ENCODE data around the gene TSPAN14. TPM values are rescaled to one million over a fixed set of nuclear protein-coding genes. Genes with fewer than 3 reads are reported as not detected.
"Not testable (repeated sequence)": the region's sequence is repeated elsewhere in the genome, so short reads cannot be mapped to it uniquely, and the experiment has no call there.

The TSPAN14 gene
- total RNA-seq, 1 experiment from 2014 or later = 3.4 TPM

- Histone ChIP-seq H3K27me3 (ENCODE audit: low read length) (no peaks in the 10 kb centered on the region), H3K27ac (ENCODE audit: low read length) (no peak overlapping the region), H3K4me2 (ENCODE audit: low read depth, low read length, poor library complexity, severe bottlenecking) (no peak overlapping the region), H4K20me1 (ENCODE audit: insufficient read depth, low read depth, low read length) (no peaks in the 10 kb centered on the region), H3K4me1 (ENCODE audit: low read length) (no peaks in the 10 kb centered on the region), H3K4me3 (ENCODE audit: low read length) (no peak overlapping the region), H3K79me2 (ENCODE audit: low read length) (no peaks in the 10 kb centered on the region), H3K36me3 (ENCODE audit: insufficient read depth, low read length) (no peaks in the 10 kb centered on the region), H3K9me2 (replicated peaks; ENCODE audit: insufficient read depth, low read length) (no peaks in the 10 kb centered on the region), H2AFZ (ENCODE audit: low read length) (no peak overlapping the region), H3K9ac (ENCODE audit: low read length) (no peak overlapping the region), H3K9me3 (ENCODE audit: low read length) (no peaks in the 10 kb centered on the region)
- DNase-seq = no peak
Observed at GRCh38 chr10:80529604-80530003, 75.5 kb downstream of the TSPAN14 start.

GRCh38 chr10:80530251-80530650 is 76.1 kb downstream of the TSPAN14 start:
- no peaks in the 10 kb centered on the region for H3K27me3 ChIP-seq (ENCODE audit: low read length)
- no peak overlapping the region for H2AFZ ChIP-seq (ENCODE audit: low read length)
- no peaks in the 10 kb centered on the region for H3K79me2 ChIP-seq (ENCODE audit: low read length)
- no peaks in the 10 kb centered on the region for H3K9me2 ChIP-seq (replicated peaks; ENCODE audit: insufficient read depth, low read length)
- no peak overlapping the region for H3K4me2 ChIP-seq (ENCODE audit: low read depth, low read length, poor library complexity, severe bottlenecking)
- no peaks in the 10 kb centered on the region for H4K20me1 ChIP-seq (ENCODE audit: insufficient read depth, low read depth, low read length)
- no peak overlapping the region for H3K27ac ChIP-seq (ENCODE audit: low read length)
- H3K4me1 ChIP-seq (ENCODE audit: low read length) = no peaks in the 10 kb centered on the region
- no peaks in the 10 kb centered on the region for H3K9me3 ChIP-seq (ENCODE audit: low read length)
- no peak overlapping the region for H3K9ac ChIP-seq (ENCODE audit: low read length)
- peak; percentile 51 for DNase-seq
- no peaks in the 10 kb centered on the region for H3K36me3 ChIP-seq (ENCODE audit: insufficient read depth, low read length)
- no peak overlapping the region for H3K4me3 ChIP-seq (ENCODE audit: low read length)

GRCh38 chr10:80530816-80531215 is 76.7 kb downstream of the TSPAN14 start:
- Histone ChIP-seq H2AFZ (ENCODE audit: low read length) (no peak overlapping the region), H3K9ac (ENCODE audit: low read length) (no peak overlapping the region), H4K20me1 (ENCODE audit: insufficient read depth, low read depth, low read length) (no peaks in the 10 kb centered on the region), H3K4me1 (ENCODE audit: low read length) (peaks cover 4% of the 10 kb centered on the region), H3K9me3 (ENCODE audit: low read length) (no peaks in the 10 kb centered on the region), H3K36me3 (ENCODE audit: insufficient read depth, low read length) (no peaks in the 10 kb centered on the region), H3K4me3 (ENCODE audit: low read length) (no peak overlapping the region), H3K79me2 (ENCODE audit: low read length) (no peaks in the 10 kb centered on the region), H3K9me2 (replicated peaks; ENCODE audit: insufficient read depth, low read length) (no peaks in the 10 kb centered on the region), H3K27ac (ENCODE audit: low read length) (no peak overlapping the region), H3K4me2 (ENCODE audit: low read depth, low read length, poor library complexity, severe bottlenecking) (no peak overlapping the region), H3K27me3 (ENCODE audit: low read length) (no peaks in the 10 kb centered on the region)
- DNase-seq = no peak

GRCh38 chr10:80532571-80532970 is 78.5 kb downstream of the TSPAN14 start:
- H3K9ac ChIP-seq (ENCODE audit: low read length) = no peak overlapping the region
- H3K27ac ChIP-seq (ENCODE audit: low read length) = no peak overlapping the region
- no peaks in the 10 kb centered on the region for H4K20me1 ChIP-seq (ENCODE audit: insufficient read depth, low read depth, low read length)
- H3K9me3 ChIP-seq (ENCODE audit: low read length) = no peaks in the 10 kb centered on the region
- no peaks in the 10 kb centered on the region for H3K27me3 ChIP-seq (ENCODE audit: low read length)
- H3K4me2 ChIP-seq (ENCODE audit: low read depth, low read length, poor library complexity, severe bottlenecking) = no peak overlapping the region
- no peaks in the 10 kb centered on the region for H3K9me2 ChIP-seq (replicated peaks; ENCODE audit: insufficient read depth, low read length)
- DNase-seq = no peak
- H3K4me3 ChIP-seq (ENCODE audit: low read length) = no peak overlapping the region
- H3K4me1 ChIP-seq (ENCODE audit: low read length) = peaks cover 18% of the 10 kb centered on the region
- H3K36me3 ChIP-seq (ENCODE audit: insufficient read depth, low read length) = no peaks in the 10 kb centered on the region
- H3K79me2 ChIP-seq (ENCODE audit: low read length) = no peaks in the 10 kb centered on the region
- H2AFZ ChIP-seq (ENCODE audit: low read length) = no peak overlapping the region

- H4K20me1 ChIP-seq (ENCODE audit: insufficient read depth, low read depth, low read length); H3K27ac ChIP-seq (ENCODE audit: low read length); H3K36me3 ChIP-seq (ENCODE audit: insufficient read depth, low read length); H3K9me2 ChIP-seq (replicated peaks; ENCODE audit: insufficient read depth, low read length); DNase-seq; H3K4me2 ChIP-seq (ENCODE audit: low read depth, low read length, poor library complexity, severe bottlenecking); H2AFZ ChIP-seq (ENCODE audit: low read length); H3K4me3 ChIP-seq (ENCODE audit: low read length); H3K27me3 ChIP-seq (ENCODE audit: low read length); H3K9ac ChIP-seq (ENCODE audit: low read length); H3K9me3 ChIP-seq (ENCODE audit: low read length); H3K79me2 ChIP-seq (ENCODE audit: low read length): not testable (repeated sequence)
- H3K4me1 ChIP-seq (ENCODE audit: low read length) = peaks cover 18% of the 10 kb centered on the region
Observed at GRCh38 chr10:80534059-80534458, 79.9 kb downstream of the TSPAN14 start.

- H3K9me3 ChIP-seq (ENCODE audit: low read length); H3K79me2 ChIP-seq (ENCODE audit: low read length); H3K36me3 ChIP-seq (ENCODE audit: insufficient read depth, low read length); DNase-seq; H2AFZ ChIP-seq (ENCODE audit: low read length); H3K4me2 ChIP-seq (ENCODE audit: low read depth, low read length, poor library complexity, severe bottlenecking); H3K9me2 ChIP-seq (replicated peaks; ENCODE audit: insufficient read depth, low read length); H3K4me3 ChIP-seq (ENCODE audit: low read length); H3K9ac ChIP-seq (ENCODE audit: low read length); H3K27me3 ChIP-seq (ENCODE audit: low read length); H3K27ac ChIP-seq (ENCODE audit: low read length); H4K20me1 ChIP-seq (ENCODE audit: insufficient read depth, low read depth, low read length): not testable (repeated sequence)
- peaks cover 18% of the 10 kb centered on the region for H3K4me1 ChIP-seq (ENCODE audit: low read length)
Observed at GRCh38 chr10:80534646-80535045, 80.5 kb downstream of the TSPAN14 start.

- peak overlapping the region; percentile 63 for H3K4me2 ChIP-seq (ENCODE audit: low read depth, low read length, poor library complexity, severe bottlenecking)
- H2AFZ ChIP-seq (ENCODE audit: low read length) = peak overlapping the region; percentile 84
- H3K9ac ChIP-seq (ENCODE audit: low read length) = peak overlapping the region; percentile 64
Observed at GRCh38 chr10:80535671-80536360, 81.7 kb downstream of the TSPAN14 start.

GRCh38 chr10:80536361-80536835 is 82.3 kb downstream of the TSPAN14 start:
- H2AFZ ChIP-seq (ENCODE audit: low read length) = peak overlapping the region; percentile 84

More at GRCh38 chr10:80535671-80536360, 81.7 kb downstream of the TSPAN14 start:
- Histone ChIP-seq H3K36me3 (ENCODE audit: insufficient read depth, low read length) (no peaks in the 10 kb centered on the region), H3K27me3 (ENCODE audit: low read length) (no peaks in the 10 kb centered on the region), H3K9me3 (ENCODE audit: low read length) (no peaks in the 10 kb centered on the region), H3K4me1 (ENCODE audit: low read length) (peaks cover 18% of the 10 kb centered on the region), H3K9me2 (replicated peaks; ENCODE audit: insufficient read depth, low read length) (no peaks in the 10 kb centered on the region), H3K27ac (ENCODE audit: low read length) (no peak overlapping the region), H3K4me3 (ENCODE audit: low read length) (peak overlapping the region; percentile 59; the same call in 1 of the 2 replicates), H3K79me2 (ENCODE audit: low read length) (no peaks in the 10 kb centered on the region), H4K20me1 (ENCODE audit: insufficient read depth, low read depth, low read length) (no peaks in the 10 kb centered on the region)
- DNase-seq = peak; percentile 87

More at GRCh38 chr10:80536361-80536835, 82.3 kb downstream of the TSPAN14 start:
- Histone ChIP-seq H3K9ac (ENCODE audit: low read length) (peak overlapping the region; percentile 64), H3K79me2 (ENCODE audit: low read length) (no peaks in the 10 kb centered on the region), H3K4me1 (ENCODE audit: low read length) (peaks cover 18% of the 10 kb centered on the region), H3K27ac (ENCODE audit: low read length) (no peak overlapping the region), H3K36me3 (ENCODE audit: insufficient read depth, low read length) (no peaks in the 10 kb centered on the region), H3K9me2 (replicated peaks; ENCODE audit: insufficient read depth, low read length) (no peaks in the 10 kb centered on the region), H3K27me3 (ENCODE audit: low read length) (no peaks in the 10 kb centered on the region), H4K20me1 (ENCODE audit: insufficient read depth, low read depth, low read length) (no peaks in the 10 kb centered on the region), H3K9me3 (ENCODE audit: low read length) (no peaks in the 10 kb centered on the region), H3K4me2 (ENCODE audit: low read depth, low read length, poor library complexity, severe bottlenecking) (peak overlapping the region; percentile 63), H3K4me3 (ENCODE audit: low read length) (peak overlapping the region; percentile 59; the same call in 1 of the 2 replicates)
- no peak for DNase-seq

Measured in Karpas-422 (cell line).